Measurements from ENCODE around the gene NDFIP1.
A peak's percentile ranks its signal among the peaks of the same experiment; 100 is the strongest.

The NDFIP1 gene

GRCh38 chr5:142189813-142190212, 81.2 kb downstream of the NDFIP1 start:
- no peak for DNase-seq (ENCODE audit: low read depth)

DNA sequence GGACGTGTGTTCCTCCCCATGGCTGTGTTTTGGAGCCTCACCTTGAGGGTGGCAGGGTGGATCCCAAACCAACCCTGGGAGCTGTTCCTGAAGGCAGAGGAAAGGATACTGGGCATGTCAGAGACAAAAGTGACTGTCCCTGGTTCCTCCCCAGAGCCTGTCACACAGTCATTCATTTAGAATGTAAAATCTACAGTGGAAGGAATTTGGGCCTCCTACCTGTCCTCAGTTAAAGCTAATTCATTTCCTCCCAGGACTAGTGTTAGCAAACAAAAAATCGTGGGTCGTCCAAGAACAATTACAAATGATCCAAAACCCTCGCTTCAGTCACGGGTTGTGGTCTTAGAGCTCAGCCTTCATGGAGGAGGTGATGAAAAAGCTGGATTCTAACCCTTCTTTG, 83.2 kb downstream of the NDFIP1 start:
- no peak for DNase-seq (ENCODE audit: low read depth)

- no peak for DNase-seq (ENCODE audit: low read depth)
Observed at GRCh38 chr5:142192286-142193113, 83.9 kb downstream of the NDFIP1 start.

- DNase-seq (ENCODE audit: low read depth) = no peak
Observed at GRCh38 chr5:142193114-142193428, 84.5 kb downstream of the NDFIP1 start.

DNA sequence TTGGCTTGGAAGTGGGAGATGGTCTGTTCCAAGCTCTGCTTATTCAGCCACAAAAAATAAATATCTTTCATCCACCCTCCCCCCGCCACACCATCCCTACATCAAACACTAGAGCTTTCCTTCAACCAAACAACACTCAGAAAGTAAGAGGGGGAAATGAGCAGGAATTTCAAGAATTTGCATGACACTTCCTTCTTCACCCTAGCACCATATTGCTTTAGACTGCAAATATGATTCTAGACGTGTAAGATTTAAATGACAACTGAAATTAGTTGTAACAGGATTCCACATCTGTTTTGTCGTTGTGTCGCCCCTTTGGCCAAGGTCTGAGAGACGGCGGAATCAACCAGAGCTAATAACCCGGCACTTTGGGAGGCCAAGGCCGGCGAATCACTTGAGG, 88.5 kb downstream of the NDFIP1 start:
- DNase-seq (ENCODE audit: low read depth) = no peak

GRCh38 chr5:142197781-142198180, 89.2 kb downstream of the NDFIP1 start:
- DNase-seq (ENCODE audit: low read depth) = no peak

DNA sequence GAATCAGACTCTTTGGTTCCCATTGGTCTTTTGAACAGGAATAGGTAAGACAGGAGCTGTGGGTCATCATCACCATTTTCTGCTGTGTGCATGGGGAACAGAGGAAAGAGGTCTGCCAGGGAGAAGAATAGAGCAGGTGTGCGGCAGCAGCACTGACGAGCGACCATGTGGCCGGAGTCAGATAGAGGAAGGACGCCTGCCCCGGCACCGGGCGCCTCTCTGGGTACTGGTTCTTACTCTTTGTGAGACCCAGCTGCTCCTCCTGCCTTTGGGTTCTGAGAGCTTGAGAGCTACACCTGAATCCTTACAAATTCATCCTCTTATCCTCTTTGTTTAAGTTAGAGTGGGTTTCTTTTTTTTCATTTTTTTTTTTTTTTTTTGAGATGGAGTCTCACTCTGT, 90.8 kb downstream of the NDFIP1 start:
- no peak for DNase-seq (ENCODE audit: low read depth)

DNA sequence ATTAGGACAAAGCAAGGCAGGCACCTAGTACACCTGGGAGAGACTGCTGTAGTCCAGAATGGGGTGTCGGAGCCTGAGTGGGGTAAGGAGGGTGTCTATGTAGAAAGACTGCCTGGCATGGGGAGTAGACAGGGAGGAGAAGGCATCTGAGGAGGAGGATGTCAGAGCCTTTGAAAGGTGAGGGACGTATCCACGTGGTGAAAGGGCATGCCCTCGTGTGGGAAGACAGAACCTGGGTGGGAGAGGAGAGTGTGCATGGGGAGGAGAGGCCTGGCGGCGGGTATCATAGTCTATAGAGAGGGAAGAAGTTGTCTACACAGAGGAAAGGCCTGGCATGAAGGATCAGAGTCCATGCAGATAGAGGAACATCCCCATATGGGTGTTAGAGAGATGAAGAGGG, 91.8 kb downstream of the NDFIP1 start:
- no peak for DNase-seq (ENCODE audit: low read depth)

GRCh38 chr5:142201471-142201887, 92.9 kb downstream of the NDFIP1 start:
- peak; percentile 31 for DNase-seq (ENCODE audit: low read depth)

- DNase-seq (ENCODE audit: low read depth) = no peak
Observed at GRCh38 chr5:142202282-142202681, 93.7 kb downstream of the NDFIP1 start.

Data from fibroblast of the conjunctiva (primary cell).